Activated CD4-positive, CD25-positive, alpha-beta regulatory T cell treated with anti-CD3 and anti-CD28 coated beads, Interleukin-2, amount 50 U/mL, for 72 hours (primary cell): ENCODE measurements around the gene CLMP.
A peak's percentile ranks its signal among the peaks of the same experiment; 100 is the strongest.
"Not testable (repeated sequence)": the region's sequence is repeated elsewhere in the genome, so short reads cannot be mapped to it uniquely, and the experiment has no call there.

Source experiments
- DNase-seq: peaks from one replicate; pipeline ENCODE4 v3.0.0; 2021

Gene CLMP

DNA sequence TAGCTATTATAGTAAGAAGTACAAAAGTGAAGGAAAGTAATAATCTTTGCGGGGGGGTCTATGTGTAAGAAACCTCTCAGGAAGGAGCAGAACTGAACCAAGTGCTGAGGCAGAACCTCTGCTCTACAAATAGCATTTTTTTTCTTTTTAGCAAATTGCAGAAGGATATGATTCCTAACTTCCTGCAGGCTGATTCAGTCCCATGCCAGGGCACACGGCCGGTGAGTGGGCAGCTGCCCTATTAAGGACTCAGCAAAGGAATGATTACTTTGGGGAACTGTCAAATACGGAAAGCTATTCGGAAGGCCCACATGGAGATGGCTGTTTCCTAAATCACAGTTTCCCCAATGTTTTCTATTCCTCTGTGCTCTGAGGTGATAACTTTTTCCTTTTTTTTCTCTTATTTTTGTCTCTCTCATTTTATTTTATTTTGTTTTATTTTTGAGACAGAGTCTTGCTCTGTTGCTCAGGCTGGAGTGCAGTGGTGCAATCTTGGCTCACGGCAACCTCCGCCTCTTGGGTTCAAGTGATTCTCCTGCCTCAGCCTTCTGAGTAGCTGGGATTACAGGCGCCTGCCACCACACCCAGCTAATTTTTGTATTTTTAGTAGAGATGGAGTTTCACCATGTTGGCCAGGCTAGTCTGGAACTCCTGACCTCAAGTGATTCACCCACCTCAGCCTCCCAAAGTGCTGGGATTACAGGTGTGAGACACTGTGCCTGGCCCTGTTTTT is 62.8 kb downstream of the CLMP start:
- DNase-seq: not testable (repeated sequence)

DNA sequence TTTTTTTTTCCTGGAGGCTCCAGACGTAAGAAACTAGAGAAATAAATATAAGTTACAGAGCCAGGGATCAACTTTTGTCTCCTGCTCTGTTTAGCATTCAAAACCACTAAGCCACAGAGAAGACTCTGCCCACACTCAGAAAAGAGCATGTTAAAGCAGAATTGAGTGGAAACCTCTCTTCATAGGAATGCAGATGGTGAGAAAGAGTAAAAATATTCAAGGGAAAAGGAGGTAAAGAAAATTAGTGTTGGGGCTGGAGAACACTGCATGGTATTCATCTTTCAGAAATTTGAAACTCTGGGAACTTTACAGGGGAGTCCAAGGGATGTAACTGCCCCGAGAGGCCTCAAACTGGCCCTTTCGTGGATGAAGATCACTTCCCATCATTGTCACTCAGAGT is 65.1 kb downstream of the CLMP start:
- DNase-seq: no peak

- no peak for DNase-seq
Observed at GRCh38 chr11:123125169-123125568, 69.9 kb downstream of the CLMP start.

DNA sequence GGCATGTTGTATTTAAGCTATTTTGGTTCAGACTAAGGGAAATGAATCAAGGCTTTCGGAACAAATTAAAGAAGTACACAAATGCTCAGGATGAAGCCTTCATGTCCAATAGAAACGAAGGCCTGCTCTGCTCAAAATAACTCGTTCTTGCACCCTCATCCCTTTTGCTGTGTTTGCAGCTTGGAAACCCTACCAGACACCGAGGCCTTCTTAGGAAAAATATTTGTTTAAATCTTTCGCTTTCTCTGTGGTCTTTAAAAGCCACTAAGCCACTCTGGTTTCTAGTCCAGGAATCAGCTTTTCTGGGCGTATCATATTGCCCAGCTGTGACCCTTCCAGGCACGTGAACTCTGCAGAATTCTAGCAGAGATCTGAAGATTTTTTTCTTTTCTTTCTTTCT is 72.2 kb downstream of the CLMP start:
- DNase-seq: no peak

GRCh38 chr11:123122341-123122740 is 72.7 kb downstream of the CLMP start:
- no peak for DNase-seq

GRCh38 chr11:123116486-123116885 is 78.6 kb downstream of the CLMP start:
- DNase-seq: no peak

DNA sequence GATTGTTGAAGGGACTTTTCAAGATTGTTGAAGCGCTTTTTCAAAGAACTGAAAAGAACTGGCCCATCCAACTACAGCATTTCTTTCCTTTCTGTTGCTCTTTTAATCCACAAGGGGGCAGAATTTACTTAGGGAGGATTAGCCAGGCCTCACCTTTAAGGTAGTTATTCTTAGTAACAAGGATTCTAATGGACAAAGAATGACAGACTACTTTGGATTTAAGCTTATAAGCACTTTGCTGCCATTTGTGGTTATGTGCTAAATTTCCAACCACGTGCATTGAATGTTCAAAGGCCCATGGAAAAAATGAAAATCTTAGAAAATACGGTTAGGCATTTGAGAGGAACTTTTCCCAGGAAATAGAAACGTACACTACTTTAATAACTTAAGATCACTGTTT is 83.6 kb downstream of the CLMP start:
- no peak for DNase-seq

DNA sequence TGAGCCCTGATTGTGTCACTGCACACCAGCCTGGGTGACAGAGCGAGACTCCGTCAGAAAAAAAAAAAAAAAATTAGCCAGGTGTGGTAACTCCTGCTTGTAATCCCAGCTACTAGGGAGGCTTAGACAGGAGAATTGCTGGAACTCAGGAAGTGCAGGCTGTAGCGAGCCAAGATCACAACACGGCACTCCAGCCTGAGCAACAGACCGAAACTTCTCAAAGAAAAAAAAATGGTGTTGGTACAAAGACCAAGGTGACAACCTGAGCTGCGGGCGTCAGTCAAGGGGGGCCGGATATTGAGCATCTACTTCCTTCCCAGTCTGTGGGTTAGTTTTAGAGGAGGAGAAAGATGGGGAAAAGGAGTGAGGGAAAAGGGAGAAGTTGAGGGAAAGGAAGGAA is 84.7 kb downstream of the CLMP start:
- DNase-seq: no peak

GRCh38 chr11:123107945-123108495 is 87.0 kb downstream of the CLMP start:
- DNase-seq: no peak

DNA sequence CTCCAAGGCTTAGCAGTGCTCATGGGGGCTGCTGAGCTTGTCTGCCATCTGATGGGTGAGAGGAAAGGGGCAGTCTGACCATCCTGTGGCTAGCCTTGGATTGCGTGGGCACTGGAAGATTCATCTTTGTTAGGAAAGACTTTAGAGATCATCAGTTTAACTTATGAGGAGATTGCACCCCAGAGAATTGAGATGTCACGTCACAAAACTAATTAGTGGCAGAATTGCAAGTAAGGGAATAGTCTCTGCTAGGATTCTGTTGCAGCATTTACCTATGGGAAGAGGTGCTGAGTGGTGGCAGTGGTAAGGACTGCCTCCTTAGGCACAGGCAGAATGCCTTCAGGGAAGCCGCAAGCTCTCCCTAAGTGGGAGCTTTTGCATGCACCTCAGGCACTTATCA is 90.4 kb downstream of the CLMP start:
- DNase-seq: no peak

GRCh38 chr11:123103326-123103980 is 91.6 kb downstream of the CLMP start:
- no peak for DNase-seq

DNA sequence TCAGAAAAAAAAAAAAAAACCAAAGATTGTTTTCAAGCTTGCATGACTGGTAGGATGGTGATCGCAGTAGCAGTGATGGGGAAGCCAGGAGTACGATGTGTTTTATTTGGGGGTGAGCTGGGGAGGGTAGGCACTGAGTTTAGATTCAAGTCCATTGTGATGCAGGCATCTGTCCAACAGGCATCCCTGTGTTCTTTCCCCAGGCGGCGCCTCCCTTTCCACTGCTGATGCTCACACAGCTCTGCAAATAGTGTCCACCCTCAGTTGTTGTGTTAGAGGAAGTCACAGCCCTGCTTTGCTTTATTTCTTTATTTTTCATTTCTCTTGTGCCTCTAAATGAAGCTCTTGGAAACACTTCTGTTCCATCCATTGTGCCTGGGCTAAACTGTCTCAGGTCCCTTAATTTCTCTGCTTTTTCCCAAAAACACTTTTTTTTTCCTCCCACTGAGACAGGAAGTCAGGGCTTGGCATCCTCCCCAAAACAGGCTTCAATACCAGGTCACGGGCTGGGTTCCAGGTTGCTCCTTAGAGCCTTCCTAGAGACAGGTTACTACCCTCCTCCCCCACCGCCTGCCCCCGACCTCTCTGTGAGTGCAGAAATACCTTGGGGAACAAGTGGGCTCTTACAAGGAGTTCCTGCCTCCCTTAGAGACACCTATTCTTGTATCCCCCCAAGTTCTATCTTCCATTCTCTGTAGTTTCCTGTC is 94.5 kb downstream of the CLMP start:
- DNase-seq: no peak

- no peak for DNase-seq
Observed at GRCh38 chr11:123098990-123099389, 96.1 kb downstream of the CLMP start.

- no peak for DNase-seq
Observed at GRCh38 chr11:123093739-123094138, 101.3 kb downstream of the CLMP start.

- no peak for DNase-seq
Observed at GRCh38 chr11:123091506-123091905, 103.5 kb downstream of the CLMP start.

DNA sequence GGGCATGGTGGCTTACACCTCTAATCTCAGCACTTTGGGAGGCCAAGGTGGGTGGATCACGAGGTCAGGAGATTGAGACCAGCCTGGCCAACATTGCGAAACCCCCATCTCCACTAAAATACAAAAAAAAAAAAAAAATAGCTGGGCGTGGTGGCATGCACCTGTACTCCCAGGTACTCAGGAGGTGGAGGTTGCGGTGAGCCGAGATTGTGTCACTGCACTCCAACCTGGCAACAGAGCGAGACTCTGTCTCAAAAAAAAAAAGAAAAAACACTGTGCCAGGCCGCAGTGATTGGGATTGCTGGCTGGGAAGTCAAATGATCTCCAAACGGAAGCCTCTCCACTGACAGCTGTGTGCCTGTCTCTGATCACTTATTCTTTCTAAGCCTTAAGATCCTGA is 104.9 kb downstream of the CLMP start:
- DNase-seq: not testable (repeated sequence)

DNA sequence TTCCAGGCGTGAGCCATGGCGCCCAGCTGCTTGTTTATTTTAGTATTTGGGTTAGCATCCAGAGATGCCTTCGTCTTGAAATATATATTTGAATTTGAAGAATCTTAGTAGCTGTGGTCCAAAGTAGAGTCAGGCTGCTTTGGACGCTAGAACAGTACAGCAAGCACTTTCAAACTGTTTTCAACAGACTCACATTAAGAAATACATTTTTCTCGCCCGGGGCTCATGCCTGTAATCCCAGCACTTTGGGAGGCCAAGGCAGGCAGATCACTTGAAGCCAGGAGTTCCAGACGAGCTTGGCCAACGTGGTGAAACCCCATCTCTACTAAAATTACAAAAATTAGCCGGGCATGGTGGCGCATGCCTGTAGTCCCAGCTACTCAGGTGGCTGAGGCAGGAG is 106.2 kb downstream of the CLMP start:
- not testable (repeated sequence) for DNase-seq

- DNase-seq: not testable (repeated sequence)
Observed at GRCh38 chr11:123087657-123088056, 107.4 kb downstream of the CLMP start.

DNA sequence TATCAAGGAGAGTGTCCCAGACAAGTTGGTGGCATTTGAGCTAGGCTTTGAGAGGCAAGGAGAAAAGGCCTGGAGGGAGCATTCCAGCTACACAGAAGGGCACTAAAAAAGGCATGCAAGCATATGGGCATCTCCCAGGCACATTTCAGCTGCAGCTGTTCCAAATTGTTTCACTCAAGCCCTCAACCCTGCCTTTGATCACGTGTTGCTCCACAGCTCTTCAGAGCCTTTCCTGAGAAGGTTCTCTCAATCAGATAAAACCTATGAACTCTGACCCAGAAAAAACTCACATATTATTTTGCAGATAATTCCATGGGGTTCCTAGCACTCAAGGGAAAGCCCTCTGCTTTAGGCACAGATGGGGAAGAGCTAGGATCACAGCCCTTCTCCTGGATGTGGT is 108.7 kb downstream of the CLMP start:
- no peak for DNase-seq

- DNase-seq: no peak
Observed at GRCh38 chr11:123085497-123085896, 109.6 kb downstream of the CLMP start.

GRCh38 chr11:123084454-123084853 is 110.6 kb downstream of the CLMP start:
- DNase-seq: no peak

GRCh38 chr11:123083623-123084029 is 111.4 kb downstream of the CLMP start:
- peak; percentile 46 for DNase-seq

DNA sequence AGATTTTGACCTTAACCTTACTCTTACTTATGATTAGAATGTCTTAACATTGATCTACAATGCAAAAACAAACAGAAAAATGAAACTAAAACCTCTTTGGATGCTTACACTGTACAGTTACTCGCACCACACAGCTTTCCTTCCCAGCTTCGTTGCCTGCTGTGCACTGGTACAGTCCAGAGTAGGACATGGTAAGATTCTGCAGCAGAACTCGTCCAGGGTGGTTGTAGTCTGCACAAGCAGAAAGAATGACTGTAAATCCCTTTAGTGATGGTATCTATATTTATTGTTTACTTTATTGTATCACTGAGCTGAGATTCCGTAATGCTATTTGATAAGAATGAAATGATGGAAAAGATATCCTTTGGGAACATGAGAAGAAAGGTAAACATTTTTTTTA is 112.1 kb downstream of the CLMP start:
- DNase-seq: no peak

GRCh38 chr11:123080015-123080414 is 115.0 kb downstream of the CLMP start:
- no peak for DNase-seq
